ENCODE results near the gene CBLC. TPM values are rescaled to one million over a fixed set of nuclear protein-coding genes. Genes with fewer than 3 reads are reported as not detected.

The CBLC gene
- total RNA-seq, 1 experiment from 2014 or later = not detected

DNA sequence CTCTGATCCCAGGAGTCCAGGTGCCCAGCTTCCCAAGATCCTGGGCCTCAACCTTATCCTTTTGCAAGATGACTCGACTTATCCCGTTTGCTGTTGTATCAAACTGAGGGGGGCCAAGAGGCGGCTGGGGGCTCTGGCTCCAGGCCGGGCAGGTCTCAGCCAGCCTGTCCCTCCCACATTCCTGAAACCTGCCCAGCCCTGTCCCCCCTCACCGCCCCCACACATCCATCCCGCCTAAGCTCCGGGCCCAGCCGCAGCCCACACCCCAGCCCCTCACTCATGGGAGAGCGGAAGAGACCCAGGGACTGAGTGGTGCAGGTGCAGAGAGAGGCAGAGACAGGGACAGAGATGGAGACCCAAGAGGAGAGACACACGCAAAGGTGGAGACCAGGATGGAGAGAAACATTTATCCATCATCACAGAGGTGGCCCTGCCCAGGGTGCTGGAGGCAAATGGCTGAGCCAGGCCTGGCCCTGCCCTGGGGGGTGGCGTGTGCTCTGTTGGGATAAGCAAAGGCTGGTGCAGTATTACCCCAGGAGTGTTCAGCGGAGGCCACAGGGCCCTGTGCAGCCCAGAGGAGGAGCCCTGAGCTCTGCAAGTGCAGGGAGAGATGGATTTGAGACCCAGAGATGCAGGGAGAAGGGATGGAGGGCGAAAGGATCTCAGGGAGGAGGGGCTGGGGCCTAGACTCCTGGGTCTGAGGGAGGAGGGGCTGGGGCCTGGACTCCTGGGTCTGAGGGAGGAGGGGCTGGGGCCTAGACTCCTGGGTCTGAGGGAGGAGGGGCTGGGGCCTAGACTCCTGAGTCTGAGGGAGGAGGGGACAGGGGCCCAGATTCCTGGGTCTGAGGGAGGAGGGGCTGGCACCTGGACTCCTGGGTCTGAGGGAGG is 32.8 kb downstream of the CBLC start:
- no peak overlapping the region for H3K4me3 ChIP-seq

DNA sequence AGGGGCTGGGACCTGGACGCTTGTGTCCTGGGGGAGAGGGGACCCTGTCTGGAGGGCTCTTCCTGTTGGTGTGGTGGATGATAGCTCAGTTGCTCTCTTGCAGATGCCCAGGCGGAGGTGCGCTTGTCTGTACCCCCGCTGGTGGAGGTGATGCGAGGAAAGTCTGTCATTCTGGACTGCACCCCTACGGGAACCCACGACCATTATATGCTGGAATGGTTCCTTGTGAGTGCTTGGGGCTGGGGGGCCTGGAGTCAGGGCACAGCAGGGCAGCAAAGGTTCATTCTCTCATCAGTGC is 33.4 kb downstream of the CBLC start:
- Histone ChIP-seq H3K4me3 (no peak overlapping the region), H3K36me3 (peaks cover 9% of the 10 kb centered on the region), H3K9me3 (replicated peaks) (no peaks in the 10 kb centered on the region), H3K27me3 (0 out of 2 replicates have a peak, but pooled peaks cover 9% of the 10 kb centered on the region), H3K27ac (no peak overlapping the region), H3K4me1 (peaks cover 21% of the 10 kb centered on the region)
- DNase-seq = no peak

More for the DNA sequence above, 32.8 kb downstream of the CBLC start:
- no peak overlapping the region for H3K27ac ChIP-seq
- no peak for DNase-seq
- H3K36me3 ChIP-seq = peaks cover 9% of the 10 kb centered on the region
- H3K27me3 ChIP-seq = 0 out of 2 replicates have a peak, but pooled peaks cover 11% of the 10 kb centered on the region
- H3K9me3 ChIP-seq (replicated peaks) = no peaks in the 10 kb centered on the region
- peaks cover 15% of the 10 kb centered on the region for H3K4me1 ChIP-seq

DNA sequence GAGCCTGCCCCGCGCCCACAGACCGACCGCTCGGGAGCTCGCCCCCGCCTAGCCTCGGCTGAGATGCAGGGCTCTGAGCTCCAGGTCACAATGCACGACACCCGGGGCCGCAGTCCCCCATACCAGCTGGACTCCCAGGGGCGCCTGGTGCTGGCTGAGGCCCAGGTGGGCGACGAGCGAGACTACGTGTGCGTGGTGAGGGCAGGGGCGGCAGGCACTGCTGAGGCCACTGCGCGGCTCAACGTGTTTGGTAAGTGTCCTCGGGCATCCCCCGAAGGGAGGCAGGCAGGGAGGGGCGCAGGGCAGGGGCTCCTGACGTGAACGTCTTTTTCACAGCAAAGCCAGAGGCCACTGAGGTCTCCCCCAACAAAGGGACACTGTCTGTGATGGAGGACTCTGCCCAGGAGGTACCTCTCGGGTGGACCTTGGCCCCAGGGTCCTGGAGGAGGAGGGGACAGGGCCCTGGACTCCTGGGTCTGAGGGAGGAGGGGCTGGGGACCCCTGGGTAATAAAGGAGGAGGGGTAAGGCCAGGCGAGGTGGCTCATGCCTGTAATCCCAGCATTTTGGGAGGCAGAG is 34.5 kb downstream of the CBLC start:
- DNase-seq = no peak
- Histone ChIP-seq H3K9me3 (replicated peaks) (no peaks in the 10 kb centered on the region), H3K4me1 (peaks cover 30% of the 10 kb centered on the region), H3K4me3 (no peak overlapping the region), H3K27me3 (0 out of 2 replicates have a peak, but pooled peaks cover 4% of the 10 kb centered on the region), H3K27ac (no peak overlapping the region), H3K36me3 (peaks cover 9% of the 10 kb centered on the region)

DNA sequence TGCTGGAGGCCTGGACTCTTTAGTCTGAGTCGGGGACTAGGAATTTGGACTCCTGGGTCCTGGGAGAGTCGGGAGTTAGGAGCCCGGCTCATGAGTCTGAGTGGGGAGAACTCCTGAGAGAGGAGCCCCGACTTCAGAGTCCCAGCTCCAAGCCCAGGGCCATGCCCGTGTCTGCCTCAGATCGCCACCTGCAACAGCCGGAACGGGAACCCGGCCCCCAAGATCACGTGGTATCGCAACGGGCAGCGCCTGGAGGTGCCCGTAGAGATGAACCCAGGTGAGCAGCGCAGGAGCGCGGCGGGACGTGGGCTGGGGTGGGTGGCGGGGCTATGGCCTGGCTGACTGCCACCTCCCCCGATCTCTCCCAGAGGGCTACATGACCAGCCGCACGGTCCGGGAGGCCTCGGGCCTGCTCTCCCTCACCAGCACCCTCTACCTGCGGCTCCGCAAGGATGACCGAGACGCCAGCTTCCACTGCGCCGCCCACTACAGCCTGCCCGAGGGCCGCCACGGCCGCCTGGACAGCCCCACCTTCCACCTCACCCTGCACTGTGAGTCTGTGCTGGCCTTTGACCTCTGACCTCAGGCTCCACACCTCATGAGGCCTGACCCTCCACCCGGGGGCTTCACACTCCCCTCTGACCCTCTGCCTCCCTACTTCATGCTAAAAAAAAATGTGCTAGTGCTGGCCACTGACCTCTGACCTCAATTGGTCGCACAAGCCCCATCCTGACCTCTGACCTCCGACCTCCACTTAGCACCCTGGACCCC is 35.6 kb downstream of the CBLC start:
- peaks cover 9% of the 10 kb centered on the region for H3K36me3 ChIP-seq

DNA sequence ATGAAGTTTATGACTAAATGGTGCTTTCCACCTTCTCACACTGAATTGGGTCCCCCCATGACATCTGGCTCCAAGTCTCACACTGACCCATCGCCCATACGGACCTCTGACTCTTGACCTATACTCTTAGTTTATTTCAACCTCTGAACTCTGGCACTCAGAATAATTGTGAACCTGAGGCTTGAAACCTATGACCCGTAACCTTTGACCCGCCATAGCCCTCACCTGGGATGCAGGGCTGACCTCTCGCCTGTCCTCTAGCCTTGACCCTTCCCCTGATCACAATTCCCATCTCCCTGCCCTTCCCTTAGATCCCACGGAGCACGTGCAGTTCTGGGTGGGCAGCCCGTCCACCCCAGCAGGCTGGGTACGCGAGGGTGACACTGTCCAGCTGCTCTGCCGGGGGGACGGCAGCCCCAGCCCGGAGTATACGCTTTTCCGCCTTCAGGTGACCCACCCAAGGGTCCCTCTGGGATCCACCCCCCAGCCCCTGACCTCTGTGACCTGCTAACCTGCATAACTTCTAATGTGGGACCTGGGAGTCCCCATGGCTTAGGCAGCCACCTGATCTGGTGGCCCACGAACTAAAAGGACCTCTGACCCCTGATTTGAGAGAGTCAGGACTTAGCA is 36.3 kb downstream of the CBLC start:
- Histone ChIP-seq H3K4me3 (no peak overlapping the region), H3K27ac (no peak overlapping the region), H3K36me3 (peaks cover 9% of the 10 kb centered on the region), H3K4me1 (peaks cover 22% of the 10 kb centered on the region), H3K9me3 (replicated peaks) (no peaks in the 10 kb centered on the region), H3K27me3 (no peaks in the 10 kb centered on the region)
- no peak for DNase-seq

More for the DNA sequence above, 35.6 kb downstream of the CBLC start:
- no peak overlapping the region for H3K4me3 ChIP-seq
- DNase-seq = no peak
- no peaks in the 10 kb centered on the region for H3K9me3 ChIP-seq (replicated peaks)
- H3K27me3 ChIP-seq = no peaks in the 10 kb centered on the region
- no peak overlapping the region for H3K27ac ChIP-seq
- peaks cover 22% of the 10 kb centered on the region for H3K4me1 ChIP-seq

DNA sequence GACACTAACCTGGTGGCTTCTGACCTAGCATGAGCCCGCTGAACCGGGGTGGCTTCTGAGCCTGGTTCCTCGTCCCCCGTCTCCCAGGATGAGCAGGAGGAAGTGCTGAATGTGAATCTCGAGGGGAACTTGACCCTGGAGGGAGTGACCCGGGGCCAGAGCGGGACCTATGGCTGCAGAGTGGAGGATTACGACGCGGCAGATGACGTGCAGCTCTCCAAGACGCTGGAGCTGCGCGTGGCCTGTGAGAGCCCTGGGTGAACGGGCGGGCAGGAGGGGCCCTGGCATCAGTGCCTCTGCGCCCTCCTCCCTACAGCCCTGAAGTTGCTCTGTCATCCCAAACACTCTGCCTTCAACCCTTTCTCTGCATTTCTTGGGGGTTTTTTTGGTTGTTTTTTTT is 36.8 kb downstream of the CBLC start:
- H3K4me1 ChIP-seq = peaks cover 19% of the 10 kb centered on the region
- H3K4me3 ChIP-seq = no peak overlapping the region
- no peak overlapping the region for H3K27ac ChIP-seq
- H3K27me3 ChIP-seq = no peaks in the 10 kb centered on the region
- DNase-seq = no peak
- no peaks in the 10 kb centered on the region for H3K9me3 ChIP-seq (replicated peaks)
- H3K36me3 ChIP-seq = peaks cover 9% of the 10 kb centered on the region

DNA sequence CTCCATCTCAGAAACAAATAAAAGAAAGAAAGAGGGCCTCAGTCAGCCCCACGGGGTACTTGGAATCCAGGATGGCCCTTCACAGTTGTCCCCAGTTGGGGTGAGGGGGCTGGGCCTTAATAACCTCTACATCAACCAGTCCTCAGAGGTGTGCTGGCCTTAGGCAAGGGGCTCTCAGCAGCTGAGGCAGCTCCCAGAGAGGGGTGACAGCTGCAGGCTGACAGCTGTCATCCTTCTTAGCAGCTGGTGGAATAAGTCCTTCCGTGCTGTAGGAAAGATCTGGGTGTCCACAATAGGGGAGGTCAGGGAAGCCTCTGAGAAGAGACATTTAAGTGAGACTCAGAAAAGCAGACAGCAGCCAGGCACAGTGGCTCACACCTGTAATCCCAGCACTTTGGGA is 38.6 kb downstream of the CBLC start:
- Histone ChIP-seq H3K9me3 (replicated peaks) (no peaks in the 10 kb centered on the region), H3K4me3 (no peak overlapping the region), H3K36me3 (peaks cover 9% of the 10 kb centered on the region), H3K27ac (peak overlapping the region; percentile 42), H3K27me3 (no peaks in the 10 kb centered on the region), H3K4me1 (peaks cover 18% of the 10 kb centered on the region)
- peak; percentile 90 to 94 for DNase-seq

DNA sequence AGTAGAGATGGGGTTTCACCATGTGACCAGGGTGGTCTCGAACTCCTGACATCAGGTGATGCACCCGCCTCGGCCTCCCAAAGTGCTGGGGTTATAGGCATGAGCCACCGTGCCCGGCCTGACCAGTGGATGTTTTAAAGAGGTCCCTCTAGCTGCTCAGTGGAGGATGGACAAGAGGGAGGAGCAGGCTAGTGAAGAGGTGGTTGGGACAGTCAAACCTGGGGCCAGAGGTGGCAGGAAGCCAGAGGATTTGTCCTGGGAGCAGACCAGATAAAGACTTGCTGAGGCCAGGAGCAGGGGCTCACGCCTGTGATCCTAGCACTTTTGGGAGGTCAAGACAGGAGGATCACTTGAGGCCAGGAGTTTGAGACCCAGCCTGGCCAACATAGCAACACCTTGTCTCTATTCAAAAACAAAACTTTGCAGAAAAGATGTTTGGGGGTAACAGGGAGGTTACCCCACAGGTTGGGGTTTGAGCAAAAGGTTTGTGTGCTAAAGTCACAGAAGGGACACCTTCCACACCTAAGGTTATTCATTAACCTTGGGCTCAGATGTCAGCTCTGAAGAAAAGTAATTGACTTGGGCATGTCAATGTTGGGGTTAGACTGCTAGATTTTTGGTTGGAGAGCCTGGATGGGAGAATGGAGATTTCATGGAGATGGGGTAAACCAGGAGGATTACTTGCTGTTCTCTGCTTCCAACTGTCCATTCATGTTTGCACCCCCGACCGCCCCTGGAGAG is 40.2 kb downstream of the CBLC start:
- Histone ChIP-seq H3K4me1 (peaks cover 19% of the 10 kb centered on the region), H3K9me3 (replicated peaks) (no peaks in the 10 kb centered on the region), H3K36me3 (peaks cover 9% of the 10 kb centered on the region), H3K27me3 (no peaks in the 10 kb centered on the region), H3K4me3 (no peak overlapping the region), H3K27ac (no peak overlapping the region)
- DNase-seq = no peak

DNA sequence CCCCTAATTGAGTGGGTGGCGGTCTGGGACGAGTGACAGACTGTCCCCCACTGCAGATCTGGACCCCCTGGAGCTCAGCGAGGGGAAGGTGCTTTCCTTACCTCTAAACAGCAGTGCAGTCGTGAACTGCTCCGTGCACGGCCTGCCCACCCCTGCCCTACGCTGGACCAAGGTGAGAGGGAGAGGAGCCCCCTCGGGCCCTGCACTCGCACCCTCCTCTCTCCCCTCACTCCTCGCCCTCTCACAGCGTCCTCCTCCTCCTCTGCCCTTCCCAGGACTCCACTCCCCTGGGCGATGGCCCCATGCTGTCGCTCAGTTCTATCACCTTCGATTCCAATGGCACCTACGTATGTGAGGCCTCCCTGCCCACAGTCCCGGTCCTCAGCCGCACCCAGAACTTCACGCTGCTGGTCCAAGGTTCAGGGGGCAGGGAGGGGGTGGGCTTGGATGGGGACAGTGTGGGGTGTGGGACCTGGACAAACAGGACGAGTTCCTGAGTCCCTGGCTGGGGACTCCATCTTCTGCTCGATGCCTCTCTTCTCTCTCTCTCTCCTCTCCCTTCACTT is 40.9 kb downstream of the CBLC start:
- H3K4me1 ChIP-seq = peaks cover 25% of the 10 kb centered on the region
- no peak for DNase-seq
- H3K4me3 ChIP-seq = no peak overlapping the region
- H3K27ac ChIP-seq = no peak overlapping the region
- no peaks in the 10 kb centered on the region for H3K27me3 ChIP-seq
- peaks cover 4% of the 10 kb centered on the region for H3K36me3 ChIP-seq
- no peaks in the 10 kb centered on the region for H3K9me3 ChIP-seq (replicated peaks)

DNA sequence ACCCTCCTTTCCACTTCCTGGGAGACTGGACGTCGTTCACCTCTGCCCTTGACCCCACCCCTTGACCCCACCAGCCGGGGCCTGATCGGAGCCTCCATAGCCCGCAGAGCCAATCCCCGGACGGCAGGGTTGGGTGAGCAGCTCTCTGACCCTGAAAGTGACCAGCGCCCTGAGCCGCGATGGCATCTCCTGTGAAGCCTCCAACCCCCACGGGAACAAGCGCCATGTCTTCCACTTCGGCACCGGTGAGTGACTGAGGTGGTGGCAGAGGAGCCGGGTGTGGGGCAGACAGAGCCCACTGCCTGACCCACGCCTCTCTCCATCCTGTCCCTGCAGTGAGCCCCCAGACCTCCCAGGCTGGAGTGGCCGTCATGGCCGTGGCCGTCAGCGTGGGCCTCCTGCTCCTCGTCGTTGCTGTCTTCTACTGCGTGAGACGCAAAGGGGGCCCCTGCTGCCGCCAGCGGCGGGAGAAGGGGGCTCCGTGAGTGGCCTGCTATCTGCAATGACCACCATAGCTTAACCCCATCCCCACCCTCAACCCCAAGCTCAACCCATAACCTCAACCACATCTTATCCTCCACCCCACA is 41.6 kb downstream of the CBLC start:
- no peak for DNase-seq
- no peaks in the 10 kb centered on the region for H3K27me3 ChIP-seq

DNA sequence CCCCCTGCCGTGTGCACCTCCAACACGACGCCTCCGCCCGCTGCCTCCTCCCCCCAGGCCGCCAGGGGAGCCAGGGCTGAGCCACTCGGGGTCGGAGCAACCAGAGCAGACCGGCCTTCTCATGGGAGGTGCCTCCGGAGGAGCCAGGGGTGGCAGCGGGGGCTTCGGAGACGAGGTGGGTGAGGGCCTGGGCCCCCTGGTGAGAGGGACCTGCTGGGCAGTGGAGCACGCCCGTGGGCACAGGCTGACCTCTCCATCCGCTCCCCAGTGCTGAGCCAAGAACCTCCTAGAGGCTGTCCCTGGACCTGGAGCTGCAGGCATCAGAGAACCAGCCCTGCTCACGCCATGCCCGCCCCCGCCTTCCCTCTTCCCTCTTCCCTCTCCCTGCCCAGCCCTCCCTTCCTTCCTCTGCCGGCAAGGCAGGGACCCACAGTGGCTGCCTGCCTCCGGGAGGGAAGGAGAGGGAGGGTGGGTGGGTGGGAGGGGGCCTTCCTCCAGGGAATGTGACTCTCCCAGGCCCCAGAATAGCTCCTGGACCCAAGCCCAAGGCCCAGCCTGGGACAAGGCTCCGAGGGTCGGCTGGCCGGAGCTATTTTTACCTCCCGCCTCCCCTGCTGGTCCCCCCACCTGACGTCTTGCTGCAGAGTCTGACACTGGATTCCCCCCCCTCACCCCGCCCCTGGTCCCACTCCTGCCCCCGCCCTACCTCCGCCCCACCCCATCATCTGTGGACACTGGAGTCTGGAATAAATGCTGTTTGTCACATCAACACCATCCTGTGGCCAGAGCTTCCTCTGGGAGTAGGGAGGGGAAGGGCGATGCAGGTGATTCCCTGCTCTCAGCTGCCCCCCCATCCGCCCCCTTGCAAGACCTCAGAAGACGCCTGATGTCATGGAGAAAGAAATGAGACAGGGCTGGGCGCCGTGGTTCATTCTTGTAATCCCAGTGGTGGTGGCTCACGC is 43.2 kb downstream of the CBLC start:
- no peak for DNase-seq
- no peak overlapping the region for H3K27ac ChIP-seq
- no peaks in the 10 kb centered on the region for H3K36me3 ChIP-seq
- H3K9me3 ChIP-seq (replicated peaks) = no peaks in the 10 kb centered on the region
- no peak overlapping the region for H3K4me3 ChIP-seq
- no peaks in the 10 kb centered on the region; the same call in 1 of the 2 replicates for H3K27me3 ChIP-seq
- peaks cover 16% of the 10 kb centered on the region for H3K4me1 ChIP-seq

More for the DNA sequence above, 41.6 kb downstream of the CBLC start:
- no peaks in the 10 kb centered on the region for H3K9me3 ChIP-seq (replicated peaks)
- peaks cover 25% of the 10 kb centered on the region for H3K4me1 ChIP-seq
- no peak overlapping the region for H3K4me3 ChIP-seq
- no peaks in the 10 kb centered on the region; the same call in 1 of the 2 replicates for H3K36me3 ChIP-seq
- H3K27ac ChIP-seq = no peak overlapping the region

DNA sequence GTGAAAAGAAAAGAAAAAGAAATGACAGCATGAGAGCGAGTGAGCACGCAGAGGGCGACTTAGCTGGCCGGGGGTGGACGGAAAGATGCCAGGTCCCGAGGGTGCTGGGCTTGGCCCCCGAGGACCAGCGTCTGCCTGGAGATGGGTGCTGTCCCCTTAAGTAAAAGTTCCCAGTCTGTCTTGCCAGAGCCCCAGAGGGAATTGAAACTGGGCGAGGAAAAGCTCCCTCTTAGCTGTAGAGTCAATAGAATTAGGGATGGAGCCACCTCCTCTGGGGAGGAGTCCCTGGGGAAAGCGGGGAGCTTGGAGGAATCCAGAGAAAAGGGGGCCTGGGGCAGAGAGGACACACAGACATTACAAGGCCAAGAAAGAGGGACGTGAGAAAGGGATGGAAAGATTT is 44.5 kb downstream of the CBLC start:
- Histone ChIP-seq H3K4me1 (peaks cover 6% of the 10 kb centered on the region), H3K27ac (no peak overlapping the region), H3K36me3 (no peaks in the 10 kb centered on the region), H3K4me3 (no peak overlapping the region), H3K9me3 (replicated peaks) (no peaks in the 10 kb centered on the region), H3K27me3 (no peaks in the 10 kb centered on the region; the same call in 1 of the 2 replicates)
- no peak for DNase-seq
